ENCODE measurements around the gene ICAM2.
"Not testable (repeated sequence)": the region's sequence is repeated elsewhere in the genome, so short reads cannot be mapped to it uniquely, and the experiment has no call there.

Gene ICAM2

GRCh38 chr17:64048805-64049204 is 28.4 kb upstream of the ICAM2 start:
- DNase-seq: no peak

DNA sequence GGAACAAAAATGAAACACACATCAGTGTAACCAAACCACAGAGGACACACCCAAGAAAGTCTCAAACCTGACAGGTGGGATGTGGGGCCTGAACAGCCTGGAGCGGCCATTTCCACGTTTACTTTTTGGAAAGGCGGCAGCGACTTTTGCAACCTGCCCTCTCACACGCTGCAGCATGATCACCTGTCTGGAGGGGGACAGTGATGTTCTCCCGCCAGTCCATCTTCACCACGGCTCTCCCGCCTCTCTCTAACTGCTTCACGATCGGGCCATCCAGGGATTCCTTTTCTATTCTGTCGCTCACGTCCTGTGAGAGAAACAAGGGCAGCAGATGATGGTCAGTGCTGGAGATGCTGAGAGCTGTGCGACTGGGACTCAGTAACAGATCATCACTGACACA is 24.7 kb upstream of the ICAM2 start:
- DNase-seq: no peak

DNA sequence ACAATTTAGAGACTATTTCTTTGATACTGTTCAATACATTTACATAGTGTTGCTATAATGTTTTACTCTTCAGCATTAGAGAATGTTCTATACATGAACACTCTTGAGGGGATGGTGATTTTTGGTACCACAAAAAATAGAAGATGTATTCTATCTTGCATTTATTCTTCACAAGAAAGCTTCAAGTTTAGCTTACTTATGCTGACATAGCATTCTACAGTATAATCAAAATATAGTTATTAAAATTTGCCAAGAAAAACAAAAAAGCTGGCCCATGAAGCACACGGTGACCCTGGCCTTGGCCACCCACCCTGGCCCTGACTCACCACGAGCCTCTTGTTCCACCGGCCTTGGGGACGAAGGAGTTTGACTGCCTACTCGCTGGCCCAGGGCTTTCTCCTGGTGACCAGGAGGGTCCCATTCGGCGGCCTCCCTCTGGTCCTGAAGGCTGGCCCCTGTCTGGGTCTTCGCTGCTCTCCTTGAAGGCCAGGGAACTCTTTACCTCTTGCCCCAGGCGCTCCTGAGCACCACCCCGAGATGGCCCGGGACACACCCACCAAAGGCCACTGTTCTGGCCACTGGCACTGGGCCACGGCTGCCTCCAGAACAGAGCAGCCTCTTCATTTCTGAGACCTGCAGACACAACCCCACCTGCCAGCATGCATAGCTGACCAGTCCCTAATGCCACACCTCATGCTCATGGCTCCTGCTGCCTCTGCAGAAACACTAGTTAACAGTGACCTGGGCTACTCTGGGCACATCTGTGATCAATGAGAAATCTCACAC is 22.5 kb upstream of the ICAM2 start:
- DNase-seq: no peak

GRCh38 chr17:64041912-64042311 is 21.5 kb upstream of the ICAM2 start:
- no peak for DNase-seq

GRCh38 chr17:64040206-64040605 is 19.8 kb upstream of the ICAM2 start:
- no peak for DNase-seq

GRCh38 chr17:64039106-64039400 is 18.6 kb upstream of the ICAM2 start:
- DNase-seq: no peak

DNA sequence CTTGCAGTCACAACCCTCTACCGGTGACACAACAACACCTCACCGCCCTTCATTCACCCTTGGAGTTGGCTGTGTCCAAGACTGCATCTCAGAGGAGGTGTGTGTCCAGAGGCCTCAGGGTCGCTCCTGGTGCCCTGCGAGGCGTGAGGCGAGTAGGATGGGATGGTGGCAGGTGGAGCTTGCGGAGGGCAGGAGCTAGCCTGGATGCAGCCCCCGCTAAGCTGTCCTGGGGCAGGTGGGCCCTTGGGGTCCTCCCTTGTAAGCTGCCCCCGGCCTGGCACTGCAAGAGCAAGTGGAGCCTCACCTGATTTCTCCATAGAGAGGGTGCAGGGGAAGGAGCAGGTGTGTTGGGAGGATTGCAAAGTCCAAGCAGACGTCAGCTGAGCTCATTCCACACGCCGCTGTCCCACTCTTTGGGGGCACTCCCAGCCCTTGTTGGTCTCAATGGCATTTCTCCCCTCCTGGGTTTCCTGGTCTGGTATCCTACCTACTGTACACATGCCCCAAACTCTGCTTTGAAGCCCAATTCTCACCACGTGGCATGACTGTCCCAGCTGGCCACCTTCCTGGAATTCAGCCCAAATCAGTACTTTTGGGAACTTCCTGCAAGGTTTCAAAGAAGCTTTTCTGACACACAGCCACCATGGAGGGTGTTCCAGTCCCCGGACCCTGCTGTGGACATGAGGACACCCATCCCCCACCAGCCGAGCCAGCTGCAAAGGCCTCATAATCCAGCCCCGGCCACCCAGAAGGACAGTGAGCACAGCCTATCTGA is 18.1 kb upstream of the ICAM2 start:
- DNase-seq: no peak

DNA sequence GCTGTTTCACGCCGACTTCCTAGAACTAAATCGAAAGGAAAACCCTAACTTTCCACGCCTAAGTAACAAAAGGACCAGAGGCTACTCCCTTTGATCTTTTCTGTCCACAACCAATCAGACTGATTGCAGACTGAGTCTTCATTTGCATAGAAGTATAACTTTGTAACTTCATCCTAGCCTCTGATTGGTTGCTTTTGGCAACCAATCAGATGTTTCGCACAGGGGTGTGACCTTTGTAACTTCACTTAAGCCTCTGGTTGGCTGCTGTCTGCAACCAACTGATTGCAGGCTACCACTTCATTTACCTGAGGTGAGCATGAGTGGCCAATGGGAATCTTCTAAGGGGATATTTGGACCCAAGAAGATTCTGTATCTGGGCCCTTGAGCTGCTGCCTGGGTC is 17.4 kb upstream of the ICAM2 start:
- DNase-seq: no peak

DNA sequence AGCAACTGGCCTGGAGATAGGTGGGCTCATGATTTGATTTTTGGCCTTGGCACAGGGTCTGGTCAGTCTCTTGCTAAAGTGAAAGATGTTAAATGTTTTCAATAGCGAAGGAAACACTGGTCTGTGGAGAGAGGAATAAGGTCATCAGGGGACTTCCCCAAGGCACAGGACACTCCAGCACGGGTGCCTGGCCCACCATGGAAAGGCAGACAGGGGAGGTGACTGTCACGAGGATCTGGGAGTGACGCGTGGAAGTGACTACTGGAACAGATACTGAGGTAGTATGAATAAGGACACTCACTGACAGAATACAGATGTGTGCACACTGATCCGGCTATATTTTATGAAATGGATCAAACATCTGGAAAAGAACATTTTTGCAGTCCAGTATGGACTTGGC is 16.7 kb upstream of the ICAM2 start:
- DNase-seq: no peak

- DNase-seq: no peak
Observed at GRCh38 chr17:64036198-64036922, 15.9 kb upstream of the ICAM2 start.

GRCh38 chr17:64032081-64032480 is 11.6 kb upstream of the ICAM2 start:
- DNase-seq: no peak

- DNase-seq: no peak
Observed at GRCh38 chr17:64028874-64029464, 8.5 kb upstream of the ICAM2 start.

DNA sequence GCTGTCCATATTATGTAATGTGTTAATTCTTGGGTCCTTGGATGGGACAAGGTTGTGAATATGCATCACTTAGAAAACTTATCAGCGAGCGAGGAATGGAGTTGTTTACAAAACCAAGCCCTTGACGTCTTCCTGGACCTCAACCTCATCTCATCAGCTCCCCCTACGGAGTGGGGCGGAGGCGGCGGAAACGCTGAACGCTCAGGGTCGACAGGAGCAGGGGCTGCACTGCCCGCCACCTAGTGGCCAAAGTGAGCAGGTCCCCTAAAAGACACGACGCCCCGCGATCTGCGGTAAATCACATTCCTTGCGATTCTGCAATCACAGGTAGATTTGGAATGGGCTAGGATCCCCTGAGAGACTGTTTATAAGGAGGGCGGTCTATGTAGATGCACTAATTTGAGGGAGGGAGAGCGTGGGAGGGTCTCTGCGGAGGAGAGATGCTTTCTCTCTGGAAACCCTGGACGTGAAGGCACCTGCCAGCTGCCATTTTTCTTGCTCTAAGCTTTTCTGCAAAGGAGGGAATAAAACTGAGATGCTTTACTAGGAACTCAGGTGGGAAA is 5.4 kb upstream of the ICAM2 start:
- DNase-seq: peak; percentile 64

DNA sequence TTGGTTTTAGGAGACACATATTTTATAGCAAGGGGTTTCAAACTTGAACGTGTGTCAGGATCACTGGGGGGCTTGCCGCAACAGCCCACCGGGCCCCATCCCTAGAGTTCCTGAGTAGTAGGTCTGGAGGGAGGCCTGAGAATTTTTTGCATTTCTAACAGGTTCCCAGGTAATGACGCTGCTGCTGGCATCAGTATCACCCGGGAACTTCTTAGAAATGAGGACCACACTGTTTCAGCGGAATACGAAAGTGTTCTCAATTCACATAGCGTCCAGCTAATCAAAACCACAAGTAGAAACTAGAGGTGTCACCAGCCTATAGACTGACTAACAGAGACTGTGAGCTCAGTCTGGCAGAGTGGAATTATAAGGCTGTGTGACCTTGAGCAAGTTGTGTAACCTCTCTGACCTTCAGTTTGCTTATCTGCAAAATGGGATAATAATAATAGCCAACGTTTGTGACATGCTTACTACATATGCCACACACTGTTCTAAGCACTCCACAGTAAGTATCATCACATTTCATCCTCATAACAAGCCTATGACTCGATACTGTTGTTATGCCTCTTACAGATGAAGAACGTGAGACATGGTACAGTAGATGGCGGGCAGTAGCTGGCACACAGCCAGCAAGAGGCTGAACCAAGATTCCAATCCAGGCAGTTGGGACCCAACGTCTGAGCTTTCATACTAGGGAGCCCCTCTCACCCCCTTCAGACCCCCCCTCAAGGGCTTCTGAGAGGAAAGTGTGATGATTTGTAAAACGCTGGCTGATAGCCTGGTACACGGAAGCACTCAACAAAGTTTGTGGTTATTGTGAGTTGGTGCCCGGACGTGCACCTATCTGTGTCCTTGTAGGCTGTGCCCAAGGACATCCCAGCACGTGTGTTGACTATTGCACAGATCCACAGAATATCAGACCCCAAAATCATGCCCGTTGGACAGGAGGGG is 4.6 kb upstream of the ICAM2 start:
- DNase-seq: no peak

GRCh38 chr17:64024215-64024654 is 3.8 kb upstream of the ICAM2 start:
- DNase-seq: no peak

GRCh38 chr17:64022611-64023063 is 2.2 kb upstream of the ICAM2 start:
- DNase-seq: no peak

DNA sequence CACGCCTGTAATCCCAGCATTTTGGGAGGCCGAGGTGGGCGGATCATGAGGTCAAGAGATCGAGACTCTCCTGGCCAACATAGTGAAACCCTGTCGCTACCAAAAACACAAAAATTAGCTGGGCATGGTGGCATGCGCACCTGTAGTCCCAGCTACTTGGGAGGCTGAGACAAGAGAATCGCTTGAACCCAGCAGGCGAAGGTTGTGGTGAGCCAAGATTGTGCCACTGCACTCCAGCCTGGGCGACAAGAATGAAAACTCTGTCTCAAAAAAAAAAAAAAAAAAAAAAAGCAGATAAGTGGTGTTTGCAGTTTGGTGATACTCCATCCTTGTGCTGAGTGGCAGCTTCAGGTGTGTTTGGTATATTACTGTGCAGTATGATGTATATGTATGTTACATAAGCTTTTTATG is 877 bp downstream of the ICAM2 start:
- DNase-seq: not testable (repeated sequence)

DNA sequence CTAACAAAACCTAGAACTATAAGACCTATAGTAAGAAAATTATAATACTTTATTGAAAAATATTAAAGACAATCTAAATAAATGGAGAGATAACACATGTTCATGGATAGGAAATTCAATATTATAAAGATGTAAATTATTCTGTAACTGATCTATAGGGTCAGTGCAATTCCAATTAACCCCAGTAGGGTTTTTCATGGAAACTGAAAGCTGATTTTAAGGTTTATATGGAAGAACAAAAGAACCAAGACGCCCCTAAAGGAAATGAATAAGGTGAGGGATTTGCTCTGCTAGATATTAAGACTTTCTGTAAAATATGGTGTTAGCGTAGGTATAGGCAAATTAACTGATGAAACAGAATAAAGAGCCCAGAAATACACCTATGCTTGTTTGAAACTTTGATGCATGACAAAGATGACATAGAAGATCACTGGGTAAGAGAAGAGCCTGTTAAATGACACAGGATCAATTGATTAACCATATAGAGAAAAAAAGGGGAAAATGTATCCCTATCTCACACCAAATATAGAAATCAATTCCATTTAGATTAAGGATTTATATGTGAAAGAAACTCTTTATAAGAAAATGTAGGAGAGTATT is 3.0 kb downstream of the ICAM2 start:
- DNase-seq: no peak

- no peak for DNase-seq
Observed at GRCh38 chr17:64016974-64017373, 3.5 kb downstream of the ICAM2 start.

DNA sequence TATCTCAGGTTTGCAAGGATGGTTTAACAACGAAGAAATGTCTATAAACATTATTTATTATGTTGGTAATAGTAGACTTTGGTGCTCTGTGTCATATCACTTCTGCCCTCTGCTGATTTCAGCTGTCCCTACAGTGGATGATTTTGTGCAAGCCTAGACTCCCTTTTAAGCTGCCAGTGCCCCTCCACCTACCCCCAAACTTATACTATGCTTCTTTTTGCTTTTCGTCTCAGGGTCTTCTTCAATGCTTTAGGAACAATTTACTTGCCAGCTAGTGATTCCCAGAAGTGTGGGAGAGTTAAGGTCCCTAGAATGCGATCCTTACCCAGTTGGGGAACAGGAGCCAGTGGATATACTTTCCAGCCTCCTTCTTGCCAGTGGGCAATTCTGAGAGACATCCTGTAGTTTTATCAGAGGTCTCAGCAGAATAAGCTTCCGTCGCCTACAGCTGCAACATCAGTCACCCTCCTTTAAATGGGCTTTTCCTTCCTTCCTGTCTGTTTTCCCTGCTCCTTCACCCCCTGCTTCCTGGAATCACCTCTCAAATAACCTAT is 4.1 kb downstream of the ICAM2 start:
- DNase-seq: no peak

DNA sequence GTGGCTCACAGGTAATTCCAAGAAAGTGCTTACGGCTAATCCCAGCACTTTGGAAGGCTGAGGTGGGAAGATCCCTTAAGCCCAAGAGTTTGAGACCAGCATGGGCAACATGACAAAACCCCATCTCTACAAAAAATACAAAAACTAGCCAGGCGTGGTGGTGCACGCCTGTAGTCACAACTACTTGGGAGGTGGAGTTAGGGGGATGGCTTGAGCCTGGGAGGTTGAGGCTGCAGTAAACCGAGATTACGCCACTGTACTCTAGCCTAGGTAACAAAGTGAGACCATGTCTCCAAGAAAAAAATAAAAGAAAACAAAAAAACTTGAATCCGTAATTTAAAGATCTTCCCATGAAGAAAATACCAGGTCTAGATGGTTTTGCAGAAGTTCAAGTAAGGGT is 5.0 kb downstream of the ICAM2 start:
- DNase-seq: no peak

Measured in right kidney (tissue), 1 donor.